Hepatocyte (in vitro differentiated cells): ENCODE measurements around the gene NXPE2. TPM values are rescaled to one million over a fixed set of nuclear protein-coding genes. Genes with fewer than 3 reads are reported as not detected.

Source experiments
- DNase-seq: peaks from one replicate; pipeline ENCODE4 v3.0.0-alpha.2; 2016; ENCODE audit warnings: low spot score
- H2AFZ ChIP-seq: fragments of 200-600 bp; sonication (generic); 2 replicates; pipeline ENCODE4 v1.6.0; 2016; ENCODE audit warnings: antibody characterized with exemption, mild to moderate bottlenecking
- H3K27ac ChIP-seq: fragments of 200-600 bp; sonication (generic); 2 replicates; pipeline ENCODE4 v1.5.1; 2016; ENCODE audit warnings: mild to moderate bottlenecking
- H3K27me3 ChIP-seq: fragments of 200-600 bp; sonication (generic); 2 replicates; pipeline ENCODE4 v1.6.1; 2016
- H3K36me3 ChIP-seq: fragments of 200-600 bp; sonication (generic); replicated peaks from 2 replicates; pipeline ENCODE4 v1.5.1; 2016; ENCODE audit warnings: low read depth; ENCODE audit not compliant: insufficient read depth
- H3K4me1 ChIP-seq: fragments of 200-600 bp; sonication (generic); 2 replicates; pipeline ENCODE4 v1.5.1; 2016; ENCODE audit warnings: mild to moderate bottlenecking, moderate library complexity; ENCODE audit not compliant: insufficient read depth
- H3K4me2 ChIP-seq: fragments of 200-600 bp; sonication (generic); 2 replicates; pipeline ENCODE4 v1.6.0; 2016
- H3K4me3 ChIP-seq: fragments of 200-600 bp; sonication (generic); 2 replicates; pipeline ENCODE4 v1.5.1; 2016; ENCODE audit warnings: mild to moderate bottlenecking
- H3K79me2 ChIP-seq: fragments of 200-600 bp; sonication (generic); 2 replicates; pipeline ENCODE4 v1.6.0; 2017; ENCODE audit warnings: mild to moderate bottlenecking
- H3K9me2 ChIP-seq: fragments of 200-600 bp; sonication (generic); replicated peaks from 2 replicates; pipeline ENCODE4 v1.6.0; 2017; ENCODE audit warnings: mild to moderate bottlenecking; ENCODE audit not compliant: insufficient read depth
- H3K9me3 ChIP-seq: fragments of 200-600 bp; sonication (generic); 2 replicates; pipeline ENCODE4 v1.5.1; 2016; ENCODE audit warnings: low read depth, mild to moderate bottlenecking
- H4K20me1 ChIP-seq: fragments of 200-600 bp; sonication (generic); 2 replicates; pipeline ENCODE4 v1.6.0; 2016; ENCODE audit warnings: mild to moderate bottlenecking; ENCODE audit not compliant: insufficient read depth, poor library complexity, severe bottlenecking
- EZH2 ChIP-seq: fragments of 200-600 bp; sonication (generic); IDR thresholded peaks from 2 replicates; pipeline ENCODE4 v1.6.1; 2016; ENCODE audit warnings: antibody characterized with exemption, mild to moderate bottlenecking, borderline replicate concordance
- EZH2phosphoT487 ChIP-seq: fragments of 200-600 bp; sonication (generic); IDR thresholded peaks from one replicate; pipeline ENCODE4 v1.6.1; 2018; ENCODE audit warnings: antibody characterized with exemption, mild to moderate bottlenecking, low read depth, moderate library complexity; ENCODE audit not compliant: unreplicated experiment, severe bottlenecking
- WGBS: methylation state at CpG from one replicate; pipeline ENCODE4 v1.1.6; 2016; ENCODE audit warnings: low lambda C conversion rate; ENCODE audit errors: missing lambda C conversion rate; 5-methylcytosine and 5-hydroxymethylcytosine counted together
- polyA plus RNA-seq: library from polyadenylated mRNA; unstranded; fragments of >200 nt; fragmentation: Nextera tagmentation; extraction: Ambion mirVana; gene quantifications from 2 replicates; pipeline ENCODE4 v1.2.1, GENCODE V29; 2016
- total RNA-seq: library from RNA; depleted of rRNA; stranded (reverse); fragments of >200 nt; gene quantifications from 2 replicates; pipeline ENCODE4 v1.2.3, GENCODE V29; 2014
- TF ChIP-seq, protein P1 (sequence below): fragments of 200-600 bp; sonication (generic); IDR thresholded peaks from 2 replicates; pipeline ENCODE4 v1.5.1; 2016; ENCODE audit warnings: antibody characterized with exemption, mild to moderate bottlenecking; ENCODE audit not compliant: poor library complexity

Gene NXPE2
- total and polyA plus RNA-seq, 2 experiments from 2014 or later, result 0.07 TPM; not detected in 1

DNA sequence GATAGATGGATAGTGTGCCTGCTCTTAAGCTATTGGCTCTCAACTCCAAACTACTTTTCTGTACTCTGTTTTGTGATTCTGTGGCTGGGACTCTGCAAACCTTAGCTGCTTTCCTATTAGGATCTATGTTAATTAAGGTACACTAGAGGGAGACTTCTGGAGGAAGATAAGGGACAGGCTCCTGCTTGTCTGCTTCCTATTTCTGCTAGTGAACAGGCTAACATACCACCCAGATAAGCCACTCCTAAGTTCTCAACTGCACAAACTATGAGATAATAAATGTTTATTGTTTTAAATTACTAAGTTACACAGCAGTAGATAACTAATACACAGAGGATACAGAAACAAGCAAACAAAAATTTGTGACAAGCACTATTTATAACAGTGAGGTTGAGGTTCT, 10.2 kb upstream of the NXPE2 start:
- no peaks in the 10 kb centered on the region for H3K4me1 ChIP-seq
- no peaks in the 10 kb centered on the region for H3K36me3 ChIP-seq
- H3K27ac ChIP-seq, result no peak overlapping the region
- no peaks in the 10 kb centered on the region for H3K9me3 ChIP-seq
- no peak overlapping the region for H3K4me3 ChIP-seq
- no peaks in the 10 kb centered on the region for H3K27me3 ChIP-seq
- H4K20me1 ChIP-seq, result no peaks in the 10 kb centered on the region
- H3K79me2 ChIP-seq, result no peaks in the 10 kb centered on the region
- no peak overlapping the region for H2AFZ ChIP-seq
- no peak for TF ChIP-seq EZH2
- no peaks in the 10 kb centered on the region for H3K9me2 ChIP-seq
- H3K4me2 ChIP-seq, result no peak overlapping the region
- no peak for DNase-seq

DNA sequence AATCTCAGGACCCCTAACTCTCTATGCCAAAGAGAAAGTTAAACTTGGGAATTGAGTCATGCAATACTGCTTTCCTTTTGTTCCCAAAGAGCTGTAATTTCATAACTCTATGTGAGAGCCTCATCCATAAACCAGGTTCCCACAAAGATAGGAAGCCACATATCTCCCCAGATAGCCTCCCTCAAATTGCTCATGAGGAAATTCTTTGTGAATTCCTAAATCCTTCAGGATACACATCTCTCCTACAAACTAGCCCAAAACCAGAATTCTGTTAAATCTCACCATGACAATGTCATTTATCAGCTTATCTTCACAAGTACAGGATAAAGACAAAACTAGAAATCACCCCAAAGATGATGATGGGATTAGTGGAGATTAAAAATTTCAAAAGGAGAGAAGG, 4.7 kb upstream of the NXPE2 start:
- no peaks in the 10 kb centered on the region for H3K9me3 ChIP-seq
- TF ChIP-seq EZH2 (no peak), EZH2phosphoT487 (no peak)
- TF ChIP-seq, protein P1, sequence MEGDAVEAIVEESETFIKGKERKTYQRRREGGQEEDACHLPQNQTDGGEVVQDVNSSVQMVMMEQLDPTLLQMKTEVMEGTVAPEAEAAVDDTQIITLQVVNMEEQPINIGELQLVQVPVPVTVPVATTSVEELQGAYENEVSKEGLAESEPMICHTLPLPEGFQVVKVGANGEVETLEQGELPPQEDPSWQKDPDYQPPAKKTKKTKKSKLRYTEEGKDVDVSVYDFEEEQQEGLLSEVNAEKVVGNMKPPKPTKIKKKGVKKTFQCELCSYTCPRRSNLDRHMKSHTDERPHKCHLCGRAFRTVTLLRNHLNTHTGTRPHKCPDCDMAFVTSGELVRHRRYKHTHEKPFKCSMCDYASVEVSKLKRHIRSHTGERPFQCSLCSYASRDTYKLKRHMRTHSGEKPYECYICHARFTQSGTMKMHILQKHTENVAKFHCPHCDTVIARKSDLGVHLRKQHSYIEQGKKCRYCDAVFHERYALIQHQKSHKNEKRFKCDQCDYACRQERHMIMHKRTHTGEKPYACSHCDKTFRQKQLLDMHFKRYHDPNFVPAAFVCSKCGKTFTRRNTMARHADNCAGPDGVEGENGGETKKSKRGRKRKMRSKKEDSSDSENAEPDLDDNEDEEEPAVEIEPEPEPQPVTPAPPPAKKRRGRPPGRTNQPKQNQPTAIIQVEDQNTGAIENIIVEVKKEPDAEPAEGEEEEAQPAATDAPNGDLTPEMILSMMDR, result no peak
- no peak overlapping the region for H2AFZ ChIP-seq
- H4K20me1 ChIP-seq, result no peaks in the 10 kb centered on the region
- H3K4me1 ChIP-seq, result no peaks in the 10 kb centered on the region
- no peaks in the 10 kb centered on the region for H3K9me2 ChIP-seq
- H3K36me3 ChIP-seq, result no peaks in the 10 kb centered on the region
- no peak overlapping the region for H3K27ac ChIP-seq
- DNase-seq, result no peak
- no peaks in the 10 kb centered on the region for H3K79me2 ChIP-seq
- no peaks in the 10 kb centered on the region for H3K27me3 ChIP-seq
- H3K4me2 ChIP-seq, result no peak overlapping the region
- no peak overlapping the region for H3K4me3 ChIP-seq

DNA sequence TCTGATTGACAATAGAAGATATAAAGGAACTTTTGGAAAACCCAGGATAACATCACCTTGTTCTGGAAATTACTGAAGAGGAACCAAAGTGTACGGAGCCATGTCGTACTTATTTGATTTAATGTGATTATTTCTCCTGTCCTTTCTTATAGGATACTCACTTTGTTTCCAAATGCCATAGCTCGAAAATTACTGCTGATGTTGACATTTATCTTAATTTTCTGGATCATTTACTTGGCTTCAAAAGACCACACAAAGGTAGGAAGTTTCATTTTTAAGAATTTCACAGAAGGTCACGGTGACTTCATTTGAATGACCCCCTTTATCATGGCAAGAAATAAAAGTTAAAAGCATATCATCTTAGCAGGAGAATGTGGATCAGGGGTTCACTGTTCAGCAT, 1.2 kb downstream of the NXPE2 start:
- H3K4me1 ChIP-seq, result no peaks in the 10 kb centered on the region
- TF ChIP-seq, protein P1, result no peak
- no peak for TF ChIP-seq EZH2phosphoT487
- no peak for TF ChIP-seq EZH2
- no peaks in the 10 kb centered on the region for H3K9me3 ChIP-seq
- H3K27me3 ChIP-seq, result no peaks in the 10 kb centered on the region
- no peak for DNase-seq
- H3K79me2 ChIP-seq, result no peaks in the 10 kb centered on the region
- no peaks in the 10 kb centered on the region for H4K20me1 ChIP-seq
- H3K9me2 ChIP-seq, result no peaks in the 10 kb centered on the region
- no peaks in the 10 kb centered on the region for H3K36me3 ChIP-seq
- no peak overlapping the region for H3K4me3 ChIP-seq
- H3K27ac ChIP-seq, result no peak overlapping the region
- WGBS, result 89% methylated on average over 4 of the region's 4 CpGs
- H3K4me2 ChIP-seq, result no peak overlapping the region
- no peak overlapping the region for H2AFZ ChIP-seq

DNA sequence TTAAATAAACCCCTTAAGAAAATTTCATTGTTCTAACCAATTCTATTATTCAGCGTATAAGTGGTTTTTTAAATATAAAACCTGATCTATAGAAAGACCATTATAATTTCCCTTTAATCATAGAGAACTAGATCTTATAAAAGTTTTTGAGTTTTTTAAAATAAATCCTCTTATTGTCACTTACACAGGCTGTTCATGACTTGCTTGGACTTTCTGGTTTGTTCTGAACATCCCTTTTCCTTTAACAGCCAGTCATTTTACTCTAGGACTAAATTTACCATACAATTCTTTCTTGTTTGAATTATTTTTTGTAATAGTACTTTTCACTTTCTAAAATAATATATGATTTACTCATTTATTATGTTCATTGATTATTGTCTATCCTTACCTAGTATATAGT, 4.7 kb downstream of the NXPE2 start:
- Histone ChIP-seq H3K79me2 (no peaks in the 10 kb centered on the region), H4K20me1 (no peaks in the 10 kb centered on the region), H2AFZ (no peak overlapping the region), H3K9me2 (no peaks in the 10 kb centered on the region), H3K4me1 (no peaks in the 10 kb centered on the region), H3K9me3 (no peaks in the 10 kb centered on the region), H3K36me3 (no peaks in the 10 kb centered on the region), H3K27me3 (no peaks in the 10 kb centered on the region), H3K4me2 (no peak overlapping the region), H3K4me3 (no peak overlapping the region), H3K27ac (no peak overlapping the region)
- WGBS, result 81% methylated on average over 1 of the region's 1 CpG
- no peak for DNase-seq
- TF ChIP-seq, protein P1, result no peak
- TF ChIP-seq EZH2 (no peak), EZH2phosphoT487 (no peak)
